GM06990 (cell line): ENCODE data around the gene FBH1.
"Not testable (repeated sequence)": the region's sequence is repeated elsewhere in the genome, so short reads cannot be mapped to it uniquely, and the experiment has no call there.

ENCODE experiments used
- DNase-seq: peaks from one replicate; pipeline ENCODE4 v3.0.0-alpha.2; 2011; ENCODE audit not compliant: insufficient read length; ENCODE audit errors: extremely low read depth
- H3K27me3 ChIP-seq: replicated peaks from 2 replicates; pipeline ENCODE4 v1.6.0; 2011; ENCODE audit warnings: low read length; ENCODE audit not compliant: control insufficient read depth, insufficient read depth
- H3K36me3 ChIP-seq: 2 replicates; pipeline ENCODE4 v1.5.1; 2011; ENCODE audit warnings: low read length; ENCODE audit not compliant: control insufficient read depth, insufficient read depth
- H3K4me3 ChIP-seq: replicated peaks from 2 replicates; pipeline ENCODE4 v1.5.1; 2011; ENCODE audit warnings: low read depth, mild to moderate bottlenecking, control low read depth, low read length
- CTCF ChIP-seq: IDR thresholded peaks from 2 replicates; pipeline ENCODE4 v1.5.1; 2011; ENCODE audit warnings: low read length, control low read depth, mild to moderate bottlenecking, inconsistent platforms; ENCODE audit not compliant: insufficient read depth, poor library complexity, severe bottlenecking

FBH1 gene

GRCh38 chr10:5944389-5945189, 54.5 kb downstream of the FBH1 start:
- no peaks in the 10 kb centered on the region for H3K36me3 ChIP-seq
- H3K4me3 ChIP-seq, result no peak overlapping the region
- TF ChIP-seq CTCF, result no peak
- no peaks in the 10 kb centered on the region for H3K27me3 ChIP-seq
- no peak for DNase-seq

- Histone ChIP-seq H3K4me3 (no peak overlapping the region), H3K36me3 (no peaks in the 10 kb centered on the region), H3K27me3 (no peaks in the 10 kb centered on the region)
- TF ChIP-seq CTCF, result no peak
- no peak for DNase-seq
These were observed 55.1 kb downstream of the FBH1 start for GRCh38 chr10:5945190-5945509.

- no peak for TF ChIP-seq CTCF
- DNase-seq, result no peak
- no peak overlapping the region for H3K4me3 ChIP-seq
- no peaks in the 10 kb centered on the region for H3K27me3 ChIP-seq
- H3K36me3 ChIP-seq, result no peaks in the 10 kb centered on the region; the same call in 1 of the 2 replicates
These were observed 55.7 kb downstream of the FBH1 start for GRCh38 chr10:5945561-5946418.

GRCh38 chr10:5946419-5946775, 56.4 kb downstream of the FBH1 start:
- not testable (repeated sequence) for H3K36me3 ChIP-seq, DNase-seq, H3K4me3 ChIP-seq, H3K27me3 ChIP-seq

- TF ChIP-seq CTCF, result no peak
- no peak overlapping the region for H3K4me3 ChIP-seq
- H3K36me3 ChIP-seq, result no peaks in the 10 kb centered on the region; the same call in 1 of the 2 replicates
- no peak for DNase-seq
- H3K27me3 ChIP-seq, result no peaks in the 10 kb centered on the region
These were observed 56.7 kb downstream of the FBH1 start for GRCh38 chr10:5946786-5947185.

- TF ChIP-seq CTCF, result no peak
- Histone ChIP-seq H3K27me3 (no peaks in the 10 kb centered on the region), H3K4me3 (no peak overlapping the region), H3K36me3 (no peaks in the 10 kb centered on the region; the same call in none of the 2 replicates)
- no peak for DNase-seq
These were observed 57.6 kb downstream of the FBH1 start for GRCh38 chr10:5947471-5948207.
